HepG2 (cell line): ENCODE measurements around the gene CCDC178. TPM values are rescaled to one million over a fixed set of nuclear protein-coding genes. Genes with fewer than 3 reads are reported as not detected.

ENCODE experiments used
- ATAC-seq: fragments of 200-7000 bp; cut with Tn5 transposase; 3 replicates; pipeline ENCODE4 v1.9.1; 2020; ENCODE audit warnings: mild to moderate bottlenecking, moderate library complexity
- BruUV-seq: library from RNA; stranded (reverse); fragments of 400-500 nt; replicated peaks from 2 replicates; lab custom pipeline; 2021; lab: Mats Ljungman, UMichigan
- CTCF ChIA-PET: fragments of 300-600 bp; formaldehyde crosslinking; extraction: SDS; loops from one replicate; lab custom pipeline; 2021; ENCODE audit warnings: low total read pairs, inconsistent platforms, low intra/inter-chr PET ratio; lab: Yijun Ruan, JAX
- POLR2A ChIA-PET: fragments of 350-600 bp; sonication (Branson Sonifier 250); formaldehyde crosslinking; loops from one replicate; lab custom pipeline; 2020; ENCODE audit warnings: antibody characterized with exemption, inconsistent platforms; lab: Yijun Ruan, JAX
- DNase-seq: peaks from one replicate; pipeline ENCODE4 v3.0.0-alpha.2; 2015; ENCODE audit warnings: low spot score
- FAIRE-seq: peaks from 3 replicates; lab custom pipeline; 2011; peaks lifted over from hg19 to GRCh38; lab: Jason Lieb, UNC
- H2AFZ ChIP-seq: one replicate; pipeline ENCODE4 v1.6.1; 2011; ENCODE audit warnings: low read length, inconsistent platforms
- H3K27ac ChIP-seq: fragments of 300-600 bp; 3 replicates; pipeline ENCODE4 v1.8.0; 2011; ENCODE audit warnings: mixed run types, mild to moderate bottlenecking, mixed read lengths, low read length, inconsistent platforms; ENCODE audit not compliant: insufficient read depth; ENCODE audit errors: extremely low read length
- H3K27me3 ChIP-seq, 2 experiments: fragments of 200-600 bp in 1 of 2; 2 replicates in 1 of 2; 3 replicates in 1 of 2; pipeline versions ENCODE4 v1.6.0 to v1.8.0; 2011; ENCODE audit warnings: low read length in 2 of 2, mild to moderate bottlenecking in 2 of 2, moderate library complexity in 2 of 2, inconsistent platforms in 1 of 2; ENCODE audit not compliant: insufficient read depth in 2 of 2, control insufficient read depth in 1 of 2
- H3K36me3 ChIP-seq, 2 experiments: fragments of 200-600 bp in 1 of 2; replicated peaks in 1 of 2; 2 replicates in 1 of 2; 3 replicates in 1 of 2; pipeline versions ENCODE4 v1.5.1 to v1.8.0; 2011; ENCODE audit warnings: low read length in 2 of 2, inconsistent platforms in 1 of 2; ENCODE audit not compliant: insufficient read depth in 2 of 2, control insufficient read depth in 1 of 2
- H3K4me1 ChIP-seq: 2 replicates; pipeline ENCODE4 v1.5.1; 2012; ENCODE audit warnings: low read length, inconsistent platforms; ENCODE audit not compliant: insufficient read depth
- H3K4me2 ChIP-seq: 2 replicates; pipeline ENCODE4 v1.6.0; 2011; ENCODE audit warnings: low read depth, low read length, inconsistent platforms
- H3K4me3 ChIP-seq, 3 experiments: fragments of 200-600 bp in 1 of 3; sonication (generic), shearing (Covaris generic) in 1 of 3; replicated peaks in 1 of 3; 2 replicates each; pipeline ENCODE4 v1.5.1; 2011 to 2016; ENCODE audit warnings: low read length in 3 of 3, inconsistent platforms in 2 of 3, low read depth in 2 of 3, mild to moderate bottlenecking in 2 of 3, control low read depth in 1 of 3, mixed read lengths in 1 of 3; ENCODE audit not compliant: insufficient read depth in 1 of 3
- H3K79me2 ChIP-seq: one replicate; pipeline ENCODE4 v1.6.1; 2011; ENCODE audit warnings: low read length, inconsistent platforms; ENCODE audit not compliant: insufficient read depth
- H3K9ac ChIP-seq: 2 replicates; pipeline ENCODE4 v1.6.0; 2011; ENCODE audit warnings: mild to moderate bottlenecking, low read depth, low read length, inconsistent platforms; ENCODE audit not compliant: insufficient read depth
- H3K9me3 ChIP-seq: 2 replicates; pipeline ENCODE4 v1.5.1; 2012; ENCODE audit warnings: mild to moderate bottlenecking, low read length
- H4K20me1 ChIP-seq: 2 replicates; pipeline ENCODE4 v1.6.0; 2011; ENCODE audit warnings: inconsistent platforms, mild to moderate bottlenecking, low read length, moderate library complexity; ENCODE audit not compliant: insufficient read depth
- JARID2 ChIP-seq: sonication (generic); formaldehyde crosslinking; IDR thresholded peaks from 2 replicates; pipeline ENCODE4 v1.8.1; 2023; ENCODE audit warnings: missing genetic modification reagents, inconsistent platforms; ENCODE audit not compliant: insufficient replicate concordance
- PITX1 ChIP-seq: sonication (generic); formaldehyde crosslinking; IDR thresholded peaks from 2 replicates; pipeline ENCODE4 v1.5.1; 2020; ENCODE audit warnings: mild to moderate bottlenecking, missing genetic modification reagents
- REST ChIP-seq, 2 experiments: IDR thresholded peaks; 2 replicates each; pipeline ENCODE4 v1.6.1; 2011 to 2012; ENCODE audit warnings: low read length in 2 of 2, borderline replicate concordance in 1 of 2, low read depth in 1 of 2, mild to moderate bottlenecking in 1 of 2, moderate library complexity in 1 of 2
- SRSF1 ChIP-seq: fragments of 200-400 bp; formaldehyde crosslinking; optimal IDR thresholded peaks from 2 replicates; pipeline ENCODE3; 2017; ENCODE audit warnings: mild to moderate bottlenecking, low read depth, low read length, moderate library complexity
- ZC3H13 ChIP-seq: sonication (generic); formaldehyde crosslinking; IDR thresholded peaks from 2 replicates; pipeline ENCODE4 v1.8.1; 2023; ENCODE audit warnings: mild to moderate bottlenecking, missing genetic modification reagents, moderate library complexity
- ZNF280D ChIP-seq: sonication (generic); formaldehyde crosslinking; IDR thresholded peaks from 2 replicates; pipeline ENCODE4 v1.5.1; 2020; ENCODE audit warnings: mild to moderate bottlenecking, missing genetic modification reagents
- ZNF747 ChIP-seq: sonication (generic); formaldehyde crosslinking; IDR thresholded peaks from 2 replicates; pipeline ENCODE4 v1.8.1; 2023; ENCODE audit warnings: missing genetic modification reagents, mild to moderate bottlenecking, borderline replicate concordance
- WGBS: methylation state at CpG from one replicate; pipeline ENCODE4 v1.1.6; 2017; ENCODE audit warnings: low lambda C conversion rate; 5-methylcytosine and 5-hydroxymethylcytosine counted together
- in situ Hi-C: cut with HindIII; loops from 2 replicates; pipeline ENCODE4 v1.10.0; 2017; ENCODE audit warnings: low pct_unique_long_range_greater_than_20kb; ENCODE audit not compliant: extremely low pct_ligation_motif_present
- intact Hi-C: fragments of 100-400 bp; cut with micrococcal nuclease; formaldehyde crosslinking; loops from one replicate; pipeline ENCODE4 v1.10.0; 2022; ENCODE audit not compliant: unreplicated experiment
- polyA plus RNA-seq, 8 experiments: library from polyadenylated mRNA; depleted of rRNA in 3 of 8; stranded (reverse) in 7 of 8; unstranded in 1 of 8; fragments of >200 nt; fragmentation: Illumina TruSeq in 4 of 8; extraction: Trizol in 4 of 8; gene quantifications; 2 replicates each; pipeline versions ENCODE4 v1.2.1 to v1.2.3, GENCODE V29; 2011 to 2016; ENCODE audit warnings: low read depth in 4 of 8, missing spikeins in 1 of 8, mixed read lengths in 1 of 8; ENCODE audit not compliant: insufficient read depth in 1 of 8
- total RNA-seq, 5 experiments: library from RNA; depleted of rRNA; stranded (reverse); fragments of >200 nt; fragmentation: Illumina TruSeq; extraction: Trizol; gene quantifications; 2 replicates each; pipeline ENCODE4 v1.2.3, GENCODE V29; 2016; ENCODE audit warnings: low read depth in 1 of 5
- TF ChIP-seq, protein P1 (sequence below): sonication (generic); formaldehyde crosslinking; IDR thresholded peaks from 2 replicates; pipeline ENCODE4 v1.4.0; 2020; ENCODE audit warnings: missing genetic modification reagents, borderline replicate concordance
- TF ChIP-seq, protein P2 (sequence below): sonication (generic); formaldehyde crosslinking; IDR thresholded peaks from 2 replicates; pipeline ENCODE4 v1.8.1; 2023; ENCODE audit warnings: mild to moderate bottlenecking, missing genetic modification reagents
- TF ChIP-seq, protein P3 (sequence below): IDR thresholded peaks from 2 replicates; pipeline ENCODE4 v1.6.1; 2016; ENCODE audit warnings: missing compliant biosample characterization, missing genetic modification reagents, borderline replicate concordance

Gene CCDC178
- total and polyA plus RNA-seq, 2 of the 13 experiments (the other 11 are each of a cell fraction or from before 2014, with no cell fraction given): not detected

DNA sequence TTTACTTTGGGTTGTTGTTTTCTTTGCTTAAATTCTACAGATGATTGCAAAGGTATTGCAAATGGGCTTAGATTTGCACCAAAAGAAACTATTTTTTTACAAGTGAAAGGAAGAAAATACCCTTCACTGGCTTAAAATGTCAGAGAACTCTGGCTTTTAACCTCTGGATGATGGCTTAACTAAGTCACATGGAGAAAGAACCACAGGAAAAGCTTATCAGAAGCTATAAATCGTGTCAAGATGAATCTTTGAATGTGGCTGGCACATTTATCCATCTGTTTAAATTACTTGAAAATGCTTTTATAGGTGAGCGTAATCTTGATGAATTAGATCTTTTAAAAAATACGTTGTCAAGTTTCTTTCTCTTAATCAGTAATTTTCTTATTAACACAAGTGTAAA lies 32.0 kb upstream of the CCDC178 start:
- Histone ChIP-seq H3K27me3 (no peaks in the 10 kb centered on the region), H3K36me3 (no peaks in the 10 kb centered on the region), H3K4me1 (no peaks in the 10 kb centered on the region), H3K4me3 (no peak overlapping the region), H2AFZ (no peak overlapping the region), H3K27ac (no peak overlapping the region), H3K9ac (no peak overlapping the region), H3K79me2 (no peaks in the 10 kb centered on the region), H4K20me1 (no peaks in the 10 kb centered on the region), H3K9me3 (no peaks in the 10 kb centered on the region), H3K4me2 (no peak overlapping the region)
- ATAC-seq (no peak), FAIRE-seq (no peak), DNase-seq (no peak)
- no TSS peak for BruUV-seq
- ChIA-PET POLR2A (no interaction called here), CTCF (no interaction called here)
- in situ Hi-C loops: no loop called here
- intact Hi-C loops: no loop called here
- 0% methylated on average over 3 of the region's 3 CpGs for WGBS
- TF ChIP-seq ZC3H13 (CRISPR knock-in tag) (no peak), PITX1 (CRISPR knock-in tag) (no peak), SRSF1 (no peak), JARID2 (CRISPR knock-in tag) (no peak), REST (IDR thresholded peaks at IDR 0.05; ENCODE audit: borderline replicate concordance in 1 of 2, low read depth in 1 of 2, low read length in 2 of 2) (no peak), ZNF747 (CRISPR knock-in tag) (no peak), ZNF280D (no peak)
- TF ChIP-seq, protein P1, sequence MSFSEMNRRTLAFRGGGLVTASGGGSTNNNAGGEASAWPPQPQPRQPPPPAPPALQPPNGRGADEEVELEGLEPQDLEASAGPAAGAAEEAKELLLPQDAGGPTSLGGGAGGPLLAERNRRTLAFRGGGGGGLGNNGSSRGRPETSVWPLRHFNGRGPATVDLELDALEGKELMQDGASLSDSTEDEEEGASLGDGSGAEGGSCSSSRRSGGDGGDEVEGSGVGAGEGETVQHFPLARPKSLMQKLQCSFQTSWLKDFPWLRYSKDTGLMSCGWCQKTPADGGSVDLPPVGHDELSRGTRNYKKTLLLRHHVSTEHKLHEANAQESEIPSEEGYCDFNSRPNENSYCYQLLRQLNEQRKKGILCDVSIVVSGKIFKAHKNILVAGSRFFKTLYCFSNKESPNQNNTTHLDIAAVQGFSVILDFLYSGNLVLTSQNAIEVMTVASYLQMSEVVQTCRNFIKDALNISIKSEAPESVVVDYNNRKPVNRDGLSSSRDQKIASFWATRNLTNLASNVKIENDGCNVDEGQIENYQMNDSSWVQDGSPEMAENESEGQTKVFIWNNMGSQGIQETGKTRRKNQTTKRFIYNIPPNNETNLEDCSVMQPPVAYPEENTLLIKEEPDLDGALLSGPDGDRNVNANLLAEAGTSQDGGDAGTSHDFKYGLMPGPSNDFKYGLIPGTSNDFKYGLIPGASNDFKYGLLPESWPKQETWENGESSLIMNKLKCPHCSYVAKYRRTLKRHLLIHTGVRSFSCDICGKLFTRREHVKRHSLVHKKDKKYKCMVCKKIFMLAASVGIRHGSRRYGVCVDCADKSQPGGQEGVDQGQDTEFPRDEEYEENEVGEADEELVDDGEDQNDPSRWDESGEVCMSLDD: no peak
- TF ChIP-seq, protein P2, sequence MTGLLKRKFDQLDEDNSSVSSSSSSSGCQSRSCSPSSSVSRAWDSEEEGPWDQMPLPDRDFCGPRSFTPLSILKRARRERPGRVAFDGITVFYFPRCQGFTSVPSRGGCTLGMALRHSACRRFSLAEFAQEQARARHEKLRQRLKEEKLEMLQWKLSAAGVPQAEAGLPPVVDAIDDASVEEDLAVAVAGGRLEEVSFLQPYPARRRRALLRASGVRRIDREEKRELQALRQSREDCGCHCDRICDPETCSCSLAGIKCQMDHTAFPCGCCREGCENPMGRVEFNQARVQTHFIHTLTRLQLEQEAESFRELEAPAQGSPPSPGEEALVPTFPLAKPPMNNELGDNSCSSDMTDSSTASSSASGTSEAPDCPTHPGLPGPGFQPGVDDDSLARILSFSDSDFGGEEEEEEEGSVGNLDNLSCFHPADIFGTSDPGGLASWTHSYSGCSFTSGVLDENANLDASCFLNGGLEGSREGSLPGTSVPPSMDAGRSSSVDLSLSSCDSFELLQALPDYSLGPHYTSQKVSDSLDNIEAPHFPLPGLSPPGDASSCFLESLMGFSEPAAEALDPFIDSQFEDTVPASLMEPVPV (CRISPR knock-in tag): no peak
- TF ChIP-seq, protein P3, sequence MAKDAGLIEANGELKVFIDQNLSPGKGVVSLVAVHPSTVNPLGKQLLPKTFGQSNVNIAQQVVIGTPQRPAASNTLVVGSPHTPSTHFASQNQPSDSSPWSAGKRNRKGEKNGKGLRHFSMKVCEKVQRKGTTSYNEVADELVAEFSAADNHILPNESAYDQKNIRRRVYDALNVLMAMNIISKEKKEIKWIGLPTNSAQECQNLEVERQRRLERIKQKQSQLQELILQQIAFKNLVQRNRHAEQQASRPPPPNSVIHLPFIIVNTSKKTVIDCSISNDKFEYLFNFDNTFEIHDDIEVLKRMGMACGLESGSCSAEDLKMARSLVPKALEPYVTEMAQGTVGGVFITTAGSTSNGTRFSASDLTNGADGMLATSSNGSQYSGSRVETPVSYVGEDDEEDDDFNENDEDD: no peak
